GM12878 (cell line): ENCODE data around the gene PTGIS.

Experiments used
- CHD1 ChIP-seq: IDR thresholded peaks from 2 replicates; pipeline ENCODE4 v1.6.1; 2012; ENCODE audit warnings: low read depth, low read length, improper control_type of control experiment
- DPF2 ChIP-seq: fragments of 450-650 bp; IDR thresholded peaks from 2 replicates; pipeline ENCODE4 v1.6.1; 2017; ENCODE audit warnings: mild to moderate bottlenecking
- FOXM1 ChIP-seq: IDR thresholded peaks from 2 replicates; pipeline ENCODE4 v1.6.1; 2012; ENCODE audit warnings: low read depth, mild to moderate bottlenecking, inconsistent platforms, low read length, moderate library complexity
- KDM1A ChIP-seq: fragments of 200-600 bp; sonication (generic); IDR thresholded peaks from 2 replicates; pipeline ENCODE4 v1.6.1; 2016; ENCODE audit warnings: borderline replicate concordance
- NFYB ChIP-seq: IDR thresholded peaks from 2 replicates; pipeline ENCODE4 v1.6.1; 2011; ENCODE audit warnings: low read depth, mild to moderate bottlenecking, low read length, improper control_type of control experiment, moderate library complexity; ENCODE audit not compliant: insufficient read depth
- POLR2A ChIP-seq: IDR thresholded peaks from 2 replicates; pipeline ENCODE4 v1.6.1; 2011; ENCODE audit warnings: low read depth, mild to moderate bottlenecking, low read length
- SREBF2 ChIP-seq: IDR thresholded peaks from 2 replicates; pipeline ENCODE4 v1.6.1; 2012; ENCODE audit warnings: mild to moderate bottlenecking, low read length
- TF ChIP-seq, protein P1 (sequence below): IDR thresholded peaks from 2 replicates; pipeline ENCODE4 v1.6.1; 2012; ENCODE audit warnings: low read depth, low read length, improper control_type of control experiment

DNA sequence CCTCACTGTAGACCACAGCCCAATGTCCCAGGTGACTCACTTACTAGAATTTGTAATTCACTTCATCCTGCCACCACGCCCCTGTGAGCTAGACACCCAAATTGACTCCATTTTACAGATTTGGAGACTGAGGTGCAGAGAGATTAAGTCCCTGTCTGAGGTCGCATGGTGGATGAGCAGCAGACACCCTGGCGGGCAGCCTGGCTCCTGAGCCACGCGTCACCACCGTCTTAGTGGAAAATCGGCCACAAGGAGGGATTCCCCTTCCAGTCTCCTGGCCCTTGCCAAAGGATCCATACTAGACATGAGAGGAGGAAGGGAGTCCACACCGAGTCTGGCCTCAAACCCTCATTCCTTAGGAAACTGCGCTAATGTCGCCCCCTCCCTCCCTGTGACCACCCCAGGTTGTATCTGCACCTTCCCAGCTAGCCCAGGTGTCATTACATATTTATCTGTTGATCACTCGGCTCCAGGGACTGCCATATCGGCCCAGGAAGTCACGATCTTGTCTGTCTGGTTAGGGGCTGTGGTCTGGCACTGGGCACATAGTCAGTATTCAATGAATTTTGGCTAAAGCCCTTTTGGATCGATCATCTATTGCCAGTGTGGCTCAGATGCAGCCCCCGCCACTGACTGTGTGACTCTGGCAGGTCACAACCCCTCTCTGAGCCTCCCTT lies 25.7 kb upstream of the PTGIS start:
- no peak for TF ChIP-seq FOXM1
- TF ChIP-seq POLR2A, result no peak
- TF ChIP-seq NFYB, result no peak
- TF ChIP-seq KDM1A, result no peak
- no peak for TF ChIP-seq DPF2
- no peak for TF ChIP-seq CHD1
- TF ChIP-seq SREBF2, result no peak
- TF ChIP-seq, protein P1, sequence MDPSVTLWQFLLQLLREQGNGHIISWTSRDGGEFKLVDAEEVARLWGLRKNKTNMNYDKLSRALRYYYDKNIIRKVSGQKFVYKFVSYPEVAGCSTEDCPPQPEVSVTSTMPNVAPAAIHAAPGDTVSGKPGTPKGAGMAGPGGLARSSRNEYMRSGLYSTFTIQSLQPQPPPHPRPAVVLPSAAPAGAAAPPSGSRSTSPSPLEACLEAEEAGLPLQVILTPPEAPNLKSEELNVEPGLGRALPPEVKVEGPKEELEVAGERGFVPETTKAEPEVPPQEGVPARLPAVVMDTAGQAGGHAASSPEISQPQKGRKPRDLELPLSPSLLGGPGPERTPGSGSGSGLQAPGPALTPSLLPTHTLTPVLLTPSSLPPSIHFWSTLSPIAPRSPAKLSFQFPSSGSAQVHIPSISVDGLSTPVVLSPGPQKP, result no peak
